Measurements from ENCODE around the gene ZFHX2.
"Not testable (repeated sequence)": the region's sequence is repeated elsewhere in the genome, so short reads cannot be mapped to it uniquely, and the experiment has no call there.

ZFHX2 gene

GRCh38 chr14:23551266-23552028 lies at the start of gene ZFHX2:
Gene ZFHX2 (minus strand): TSS chr14:23551765. CDS start chr14:23535325, 16,440 bp downstream.
- DNase-seq: peak; percentile 92

- DNase-seq: no peak
Measured at GRCh38 chr14:23600806-23601205, 49.2 kb upstream of the ZFHX2 start.

GRCh38 chr14:23600322-23600707 lies 48.8 kb upstream of the ZFHX2 start:
- DNase-seq: no peak

- DNase-seq: not testable (repeated sequence)
Measured at GRCh38 chr14:23594191-23594590, 42.6 kb upstream of the ZFHX2 start.

- no peak for DNase-seq
Measured at GRCh38 chr14:23590198-23590597, 38.6 kb upstream of the ZFHX2 start.

GRCh38 chr14:23589606-23590005 lies 38.0 kb upstream of the ZFHX2 start:
- no peak for DNase-seq

- peak; percentile 96 for DNase-seq
Measured at GRCh38 chr14:23588884-23589598, 37.5 kb upstream of the ZFHX2 start.

- not testable (repeated sequence) for DNase-seq
Measured at GRCh38 chr14:23584527-23585203, 33.1 kb upstream of the ZFHX2 start.

GRCh38 chr14:23583761-23584526 lies 32.4 kb upstream of the ZFHX2 start:
- DNase-seq: peak; percentile 17

- no peak for DNase-seq
Measured at GRCh38 chr14:23582906-23583760, 31.6 kb upstream of the ZFHX2 start.

GRCh38 chr14:23580948-23581281 lies 29.4 kb upstream of the ZFHX2 start:
- peak; percentile 37 for DNase-seq

GRCh38 chr14:23580152-23580926 lies 28.8 kb upstream of the ZFHX2 start:
- DNase-seq: peak; percentile 33

- no peak for DNase-seq
Measured at GRCh38 chr14:23579739-23580138, 28.2 kb upstream of the ZFHX2 start.

- DNase-seq: no peak
Measured at GRCh38 chr14:23579311-23579630, 27.7 kb upstream of the ZFHX2 start.

GRCh38 chr14:23578560-23579310 lies 27.2 kb upstream of the ZFHX2 start, which contains the start of gene JPH4:
Gene JPH4 (minus strand): TSS chr14:23578790. CDS start chr14:23577453, 1,337 bp downstream.
- peak; percentile 55 for DNase-seq

- DNase-seq: peak; percentile 49
Measured at GRCh38 chr14:23577710-23578392, 26.3 kb upstream of the ZFHX2 start.

GRCh38 chr14:23577004-23577681 lies 25.6 kb upstream of the ZFHX2 start:
- peak; percentile 66 for DNase-seq

- peak; percentile 47 for DNase-seq
Measured at GRCh38 chr14:23573384-23574015, 21.9 kb upstream of the ZFHX2 start.

- no peak for DNase-seq
Measured at GRCh38 chr14:23572836-23573235, 21.3 kb upstream of the ZFHX2 start.

All from islet precursor cell (in vitro differentiated cells).